ENCODE measurements around the gene ALOX5.

GRCh38 chr10:45371560-45371959 lies 2.5 kb upstream of the ALOX5 start:
- TF ChIP-seq CTCF (conservative IDR thresholded peaks at IDR 0.05; ENCODE audit: low read depth in 2 of 2) = no peak
- TF ChIP-seq EZH2 (IDR thresholded peaks at IDR 0.05; ENCODE audit: low read depth, unreplicated experiment) = no peak
- no peak for TF ChIP-seq ETS1 (IDR thresholded peaks at IDR 0.05)
- no peak for TF ChIP-seq EZH2phosphoT487 (IDR thresholded peaks at IDR 0.05; ENCODE audit: unreplicated experiment)
- TF ChIP-seq STAT1 (IDR thresholded peaks at IDR 0.05; ENCODE audit: unreplicated experiment) = no peak
- no peak for TF ChIP-seq POLR2AphosphoS5 (IDR thresholded peaks at IDR 0.05; ENCODE audit: low read depth)
- no peak for TF ChIP-seq REST (IDR thresholded peaks at IDR 0.05; ENCODE audit: unreplicated experiment)
- no peak for TF ChIP-seq CREB1 (CRISPR knock-in tag; IDR thresholded peaks at IDR 0.05; ENCODE audit: low read depth)
- TF ChIP-seq JUNB (IDR thresholded peaks at IDR 0.05; ENCODE audit: unreplicated experiment) = no peak
- no peak for TF ChIP-seq ZNF114 (CRISPR knock-in tag; IDR thresholded peaks at IDR 0.05)

Measured in GM23338 (cell line).